NB4 (cell line): ENCODE data around the gene CDIPT.

Source experiments
- POLR2A ChIP-seq: IDR thresholded peaks from 2 replicates; pipeline ENCODE4 v1.6.1; 2011; ENCODE audit warnings: mild to moderate bottlenecking; ENCODE audit not compliant: insufficient read length; ENCODE audit errors: extremely low read depth
- TF ChIP-seq, protein P1 (sequence below): IDR thresholded peaks from 2 replicates; pipeline ENCODE4 v1.6.1; 2011; ENCODE audit warnings: low read depth, low read length
- TF ChIP-seq, protein P2 (sequence below): IDR thresholded peaks from one replicate; pipeline ENCODE4 v1.5.1; 2012; ENCODE audit warnings: low read depth, low read length

DNA sequence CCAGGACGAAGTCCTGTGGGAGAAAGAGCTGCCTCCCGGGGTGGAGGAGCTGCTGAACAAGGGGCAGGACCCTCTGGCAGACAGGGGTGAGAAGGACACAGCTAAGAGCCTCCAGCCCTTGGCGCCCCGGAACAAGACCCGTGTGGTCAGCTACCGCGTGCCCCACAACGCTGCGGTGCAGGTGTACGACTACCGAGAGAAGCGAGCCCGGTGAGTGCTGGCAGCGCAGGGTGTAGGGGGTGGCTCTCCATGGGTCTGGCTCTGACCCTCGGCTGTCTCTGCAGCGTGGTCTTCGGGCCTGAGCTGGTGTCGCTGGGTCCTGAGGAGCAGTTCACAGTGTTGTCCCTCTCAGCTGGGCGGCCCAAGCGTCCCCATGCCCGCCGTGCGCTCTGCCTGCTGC, 21.4 kb downstream of the CDIPT start:
- TF ChIP-seq, protein P1, sequence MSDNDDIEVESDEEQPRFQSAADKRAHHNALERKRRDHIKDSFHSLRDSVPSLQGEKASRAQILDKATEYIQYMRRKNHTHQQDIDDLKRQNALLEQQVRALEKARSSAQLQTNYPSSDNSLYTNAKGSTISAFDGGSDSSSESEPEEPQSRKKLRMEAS, result no peak
- TF ChIP-seq, protein P2, sequence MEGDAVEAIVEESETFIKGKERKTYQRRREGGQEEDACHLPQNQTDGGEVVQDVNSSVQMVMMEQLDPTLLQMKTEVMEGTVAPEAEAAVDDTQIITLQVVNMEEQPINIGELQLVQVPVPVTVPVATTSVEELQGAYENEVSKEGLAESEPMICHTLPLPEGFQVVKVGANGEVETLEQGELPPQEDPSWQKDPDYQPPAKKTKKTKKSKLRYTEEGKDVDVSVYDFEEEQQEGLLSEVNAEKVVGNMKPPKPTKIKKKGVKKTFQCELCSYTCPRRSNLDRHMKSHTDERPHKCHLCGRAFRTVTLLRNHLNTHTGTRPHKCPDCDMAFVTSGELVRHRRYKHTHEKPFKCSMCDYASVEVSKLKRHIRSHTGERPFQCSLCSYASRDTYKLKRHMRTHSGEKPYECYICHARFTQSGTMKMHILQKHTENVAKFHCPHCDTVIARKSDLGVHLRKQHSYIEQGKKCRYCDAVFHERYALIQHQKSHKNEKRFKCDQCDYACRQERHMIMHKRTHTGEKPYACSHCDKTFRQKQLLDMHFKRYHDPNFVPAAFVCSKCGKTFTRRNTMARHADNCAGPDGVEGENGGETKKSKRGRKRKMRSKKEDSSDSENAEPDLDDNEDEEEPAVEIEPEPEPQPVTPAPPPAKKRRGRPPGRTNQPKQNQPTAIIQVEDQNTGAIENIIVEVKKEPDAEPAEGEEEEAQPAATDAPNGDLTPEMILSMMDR, result no peak
- no peak for TF ChIP-seq POLR2A
